Effector CD4-positive, alpha-beta T cell (primary cell): ENCODE measurements around the gene ZNF750.

ENCODE experiments used
- DNase-seq: peaks from one replicate; pipeline ENCODE4 v3.0.0-alpha.2; 2020

Gene ZNF750

GRCh38 chr17:82872591-82873520, 33.0 kb upstream of the ZNF750 start:
- DNase-seq: no peak

GRCh38 chr17:82871776-82872561, 32.1 kb upstream of the ZNF750 start:
- no peak for DNase-seq

GRCh38 chr17:82871056-82871775, 31.4 kb upstream of the ZNF750 start:
- no peak for DNase-seq

GRCh38 chr17:82870541-82870940, 30.7 kb upstream of the ZNF750 start:
- DNase-seq: no peak

GRCh38 chr17:82870091-82870491, 30.3 kb upstream of the ZNF750 start:
- no peak for DNase-seq

GRCh38 chr17:82869536-82869935, 29.7 kb upstream of the ZNF750 start:
- no peak for DNase-seq

- no peak for DNase-seq
Measured at GRCh38 chr17:82868715-82869131, 28.9 kb upstream of the ZNF750 start.

- DNase-seq: no peak
Measured at GRCh38 chr17:82867763-82868325, 28.0 kb upstream of the ZNF750 start.

- no peak for DNase-seq
Measured at GRCh38 chr17:82866590-82867191, 26.9 kb upstream of the ZNF750 start.

- no peak for DNase-seq
Measured at GRCh38 chr17:82865774-82866395, 26.1 kb upstream of the ZNF750 start.

- no peak for DNase-seq
Measured at GRCh38 chr17:82865274-82865673, 25.5 kb upstream of the ZNF750 start.

- DNase-seq: no peak
Measured at GRCh38 chr17:82864713-82865248, 25.0 kb upstream of the ZNF750 start.

- DNase-seq: peak; percentile 81
Measured at GRCh38 chr17:82863941-82864712, 24.3 kb upstream of the ZNF750 start.

GRCh38 chr17:82863383-82863940, 23.6 kb upstream of the ZNF750 start:
- DNase-seq: no peak

GRCh38 chr17:82862737-82863382, 23.0 kb upstream of the ZNF750 start:
- DNase-seq: no peak

GRCh38 chr17:82862191-82862590, 22.4 kb upstream of the ZNF750 start:
- DNase-seq: no peak

GRCh38 chr17:82861393-82861775, 21.6 kb upstream of the ZNF750 start:
- no peak for DNase-seq

GRCh38 chr17:82860606-82861392, 21.0 kb upstream of the ZNF750 start:
- no peak for DNase-seq
